Stimulated activated CD4-positive, alpha-beta T cell treated with anti-CD3 and anti-CD28 coated beads, Interleukin-15, amount 100 ng/mL, for 48 hours (primary cell): ENCODE measurements around the gene ARPC2.

Experiments used
- DNase-seq, 2 donors: peaks; one replicate each; pipeline ENCODE4 v3.0.0-alpha.2; 2020; ENCODE audit warnings: low read depth in 2 of 2

Gene ARPC2

GRCh38 chr2:218290316-218291261, 73.6 kb downstream of the ARPC2 start:
- DNase-seq = no peak

DNA sequence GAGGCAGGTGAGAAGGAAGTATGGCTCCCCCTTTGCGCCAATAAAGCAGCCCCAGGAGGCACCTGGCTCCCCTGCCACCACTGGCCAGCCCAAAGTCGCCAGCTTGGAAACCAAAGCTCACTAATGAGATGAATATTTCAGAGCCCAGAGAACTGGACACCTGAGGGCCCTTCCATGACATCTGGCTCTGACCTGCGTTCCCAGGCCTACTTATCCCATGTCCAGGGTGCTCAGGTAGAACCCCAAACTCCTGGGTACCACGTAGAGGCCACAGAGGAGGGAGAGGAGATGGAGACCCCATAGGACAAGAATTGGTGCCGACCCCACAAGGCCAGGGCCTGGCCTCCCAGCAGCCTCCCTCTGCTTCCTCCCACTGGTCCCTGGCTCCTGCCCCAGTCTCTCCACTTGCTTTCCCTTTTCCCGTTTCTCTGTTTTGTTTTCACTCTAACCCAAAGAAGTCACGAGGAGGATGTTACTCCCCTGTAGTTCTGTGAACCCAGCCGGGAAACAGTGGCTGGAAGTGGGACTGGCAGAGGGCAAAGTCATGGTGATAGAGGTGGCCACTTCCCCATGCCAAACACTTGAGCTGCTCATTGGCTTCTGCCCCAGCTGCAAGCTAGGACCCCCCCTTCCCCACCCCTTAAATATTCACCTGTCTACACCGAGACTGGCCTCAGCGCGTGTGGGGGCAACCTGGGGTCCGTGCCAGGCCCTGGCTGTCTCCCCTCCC, 74.5 kb downstream of the ARPC2 start:
- DNase-seq = no peak

DNA sequence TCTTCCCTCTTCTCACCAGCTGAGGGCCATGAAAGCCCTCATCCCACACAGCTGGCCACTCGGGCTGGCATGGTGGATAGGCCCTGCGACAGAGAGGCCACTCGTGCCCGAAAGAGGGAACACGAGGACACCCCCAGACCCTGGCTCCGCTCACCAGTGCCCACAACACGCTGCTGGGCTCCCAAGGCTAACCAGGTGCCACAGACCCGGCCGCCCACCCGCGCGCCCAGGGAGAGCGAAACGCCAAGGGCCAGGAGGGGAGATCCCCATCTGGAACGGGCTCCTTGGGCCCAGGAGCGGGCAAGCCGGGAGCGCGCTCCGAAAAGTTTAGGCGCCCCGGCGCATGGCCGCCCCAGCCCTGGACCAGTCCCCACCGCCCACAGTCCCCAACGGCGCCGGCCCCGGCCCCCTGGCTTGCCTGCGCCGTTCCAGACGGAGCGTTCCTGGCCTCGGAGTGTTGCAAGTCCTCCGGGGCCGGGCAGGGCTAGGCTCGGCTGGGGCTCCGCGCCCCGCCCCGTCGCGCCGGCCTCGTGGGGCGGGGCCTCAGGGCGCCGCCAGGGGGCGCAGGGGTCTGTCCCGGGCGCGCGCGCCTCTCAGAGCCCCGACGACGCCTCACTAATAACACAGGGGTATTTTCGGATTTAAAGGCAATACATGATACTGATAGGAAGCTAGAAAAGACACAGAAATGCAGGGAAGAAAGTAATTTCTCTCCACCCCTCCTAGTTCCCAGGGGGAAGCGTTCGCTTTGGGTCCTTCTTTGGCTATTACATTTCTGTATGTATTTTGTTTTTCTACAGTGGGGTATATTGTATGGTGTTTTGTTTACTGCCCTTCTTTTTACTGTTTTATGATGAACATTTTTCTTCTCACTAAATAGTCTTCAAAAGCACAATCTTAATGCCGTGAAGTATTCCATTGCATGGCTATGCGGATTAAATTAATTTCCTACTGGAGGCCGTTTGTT, 75.3 kb downstream of the ARPC2 start, which contains the start of gene TMBIM1:
Gene TMBIM1 (minus strand): TSS at position 456 of the 967 bp plus-strand sequence. CDS start 10,362 bp downstream, outside the sequence.
- DNase-seq = peak in 1 of 2 donors; percentile 75

DNA sequence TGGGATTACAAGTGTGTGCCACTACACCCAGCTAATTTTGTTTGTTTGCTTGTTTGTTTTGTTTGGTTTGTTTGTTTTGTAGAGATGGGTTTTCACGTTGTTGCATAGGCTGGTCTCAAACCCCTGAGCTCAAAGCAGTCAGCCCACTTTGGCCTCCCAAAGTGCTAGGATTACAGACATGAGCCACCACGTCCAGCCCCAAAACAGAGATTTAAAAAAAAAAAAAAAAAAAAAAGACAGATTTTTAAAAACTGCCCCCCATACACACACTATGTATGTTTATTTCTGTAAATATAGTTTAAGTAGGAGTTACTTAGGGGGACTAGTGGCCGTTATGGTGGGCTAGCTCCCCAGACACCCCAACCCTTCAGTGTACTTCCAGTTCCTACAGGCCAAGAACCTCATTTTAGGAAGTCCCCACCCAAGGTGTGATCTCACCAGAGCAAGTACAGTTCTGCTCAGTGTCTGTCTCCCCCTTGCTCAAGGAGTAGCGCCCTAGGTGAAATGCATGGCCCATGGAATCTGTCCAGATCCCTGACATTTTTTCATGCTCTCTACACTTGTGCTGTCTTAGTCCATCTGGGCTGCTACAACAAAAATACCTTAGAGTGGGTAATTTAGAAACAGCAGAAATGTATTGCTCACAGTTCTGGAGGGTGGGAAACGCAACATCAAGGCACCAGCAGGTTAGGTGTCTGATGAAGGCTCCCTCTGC, 76.9 kb downstream of the ARPC2 start:
- DNase-seq = no peak

GRCh38 chr2:218294430-218295022, 77.5 kb downstream of the ARPC2 start:
- DNase-seq = no peak

DNA sequence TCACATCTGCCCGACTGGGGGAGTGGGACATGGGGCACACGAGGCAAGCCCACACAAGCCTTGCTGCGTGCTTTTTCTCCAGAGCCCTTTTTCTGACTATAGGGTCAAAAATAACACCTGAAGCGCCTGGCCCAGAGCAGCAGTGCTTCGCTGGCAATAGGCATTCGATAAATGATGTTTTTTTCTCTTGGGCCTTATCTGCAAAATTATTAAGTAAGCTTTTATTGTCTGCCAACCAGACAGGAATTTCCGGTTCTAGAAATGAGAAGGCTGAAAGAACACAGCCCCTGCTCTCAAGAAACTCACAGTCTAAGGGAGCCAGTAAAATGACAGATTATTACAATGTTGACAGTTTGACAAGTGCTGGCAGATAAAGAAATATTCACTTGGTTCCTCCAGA, 78.0 kb downstream of the ARPC2 start:
- no peak for DNase-seq

DNA sequence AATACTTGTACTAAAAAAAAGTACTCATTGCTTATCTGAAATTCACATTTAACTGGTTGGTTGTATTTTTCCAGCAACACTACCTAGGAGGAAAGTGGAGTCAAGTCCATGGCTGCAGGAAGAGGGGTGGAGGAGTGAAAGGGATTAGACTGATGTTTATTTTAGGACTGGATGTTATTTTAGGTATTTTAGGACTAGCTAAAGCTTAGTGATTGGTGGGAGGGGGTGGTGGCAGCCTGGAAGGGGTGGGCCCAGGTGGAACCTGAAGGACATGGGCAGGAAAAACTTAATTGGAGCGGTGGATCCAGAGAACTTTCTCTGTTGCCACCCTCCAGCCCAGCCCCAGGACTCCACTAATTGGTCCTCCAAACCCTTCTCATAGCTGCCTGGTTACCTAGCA, 79.2 kb downstream of the ARPC2 start:
- no peak for DNase-seq

DNA sequence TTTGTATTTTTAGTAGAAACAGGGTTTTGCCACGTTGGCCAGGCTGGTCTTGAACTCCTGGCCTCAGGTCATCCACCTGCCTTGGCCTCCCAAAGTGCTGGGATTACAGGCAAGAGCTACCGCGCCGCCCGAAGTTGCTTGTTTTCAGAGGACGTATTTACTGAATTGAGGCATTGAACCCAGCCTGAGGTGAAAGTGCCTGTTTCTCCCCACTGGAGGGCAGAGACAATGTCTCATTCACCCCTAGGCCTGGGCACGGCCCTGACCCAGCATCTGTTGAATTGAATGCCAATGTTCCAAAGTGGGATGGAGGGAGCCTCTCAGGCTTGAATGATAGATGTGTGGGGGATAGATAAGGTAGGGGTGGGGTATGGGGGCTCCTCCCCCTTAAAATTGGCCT, 79.9 kb downstream of the ARPC2 start:
- no peak for DNase-seq

- no peak for DNase-seq
Measured at GRCh38 chr2:218298314-218298875, 81.4 kb downstream of the ARPC2 start.

- DNase-seq = no peak
Measured at GRCh38 chr2:218300141-218300540, 83.2 kb downstream of the ARPC2 start.

DNA sequence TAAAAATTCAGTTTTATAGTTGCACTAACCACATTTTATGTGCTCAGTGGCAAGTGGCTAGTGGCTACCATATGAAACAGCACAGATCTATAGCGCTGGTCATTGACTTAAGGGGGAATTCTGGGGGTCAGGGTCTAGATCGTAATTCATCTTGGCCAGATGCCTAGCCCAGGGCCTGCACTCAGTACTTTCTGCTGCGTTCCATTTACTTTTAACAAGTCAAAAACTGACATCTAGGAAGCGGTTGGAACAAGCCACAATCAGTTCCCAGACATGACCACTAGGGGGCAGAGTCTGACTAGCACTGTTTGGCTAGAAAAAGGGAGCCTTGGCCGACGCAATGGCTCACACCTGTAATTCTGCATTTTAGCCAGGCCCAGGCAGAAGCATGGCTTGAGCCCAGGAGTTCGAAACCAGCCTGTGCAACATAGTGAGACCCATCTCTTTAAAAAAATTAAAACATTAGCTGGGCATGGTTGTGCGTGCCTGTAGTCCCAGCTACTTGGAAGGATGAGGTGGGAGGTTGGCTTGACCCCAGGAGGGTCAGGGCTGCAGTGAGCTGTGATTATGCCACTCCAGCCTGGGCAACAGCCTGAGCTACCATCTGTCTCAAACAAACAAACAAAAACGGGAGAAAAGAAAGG, 84.3 kb downstream of the ARPC2 start:
- peak; percentile 70 to 86 for DNase-seq
